Activated CD8-positive, alpha-beta T cell treated with anti-CD3 and anti-CD28 coated beads, Interleukin-2, amount 10 ng/mL, durations not matched to agents 7 days and 5 days (primary cell): Measurements from ENCODE around the gene FARSB. TPM values are rescaled to one million over a fixed set of nuclear protein-coding genes. Genes with fewer than 3 reads are reported as not detected.

Experiments
- ATAC-seq: fragments of 150-1000 bp; cut with Tn5 transposase; one replicate; pipeline ENCODE4 v1.10.0; 2021; ENCODE audit warnings: moderate library complexity
- CTCF ChIA-PET: fragments of 350-600 bp; sonication (Branson Sonifier 250); formaldehyde crosslinking; loops from one replicate; lab custom pipeline; 2021; ENCODE audit warnings: antibody characterized with exemption; lab: Charles Lee
- POLR2A ChIA-PET: fragments of 350-600 bp; sonication (Branson Sonifier 250); formaldehyde crosslinking; loops from one replicate; lab custom pipeline; 2021; ENCODE audit warnings: antibody characterized with exemption; lab: Charles Lee
- DNase-seq: peaks from one replicate; pipeline ENCODE4 v3.0.0-alpha.2; 2020
- H3K27ac Mint-ChIP-seq: one replicate; pipeline ENCODE4 v1.8.0; 2021; ENCODE audit warnings: mild to moderate bottlenecking, mixed read lengths
- H3K27me3 Mint-ChIP-seq: one replicate; pipeline ENCODE4 v1.8.0; 2021; ENCODE audit warnings: low read depth, mixed read lengths
- H3K36me3 Mint-ChIP-seq: one replicate; pipeline ENCODE4 v1.8.0; 2021; ENCODE audit warnings: low read depth, mixed read lengths
- H3K4me1 Mint-ChIP-seq: one replicate; pipeline ENCODE4 v1.8.0; 2021; ENCODE audit warnings: low read depth, mixed read lengths
- H3K4me3 Mint-ChIP-seq: one replicate; pipeline ENCODE4 v1.8.0; 2021; ENCODE audit warnings: mild to moderate bottlenecking, mixed read lengths
- H3K9me3 Mint-ChIP-seq: one replicate; pipeline ENCODE4 v1.8.0; 2022; ENCODE audit warnings: mixed read lengths; ENCODE audit not compliant: insufficient read depth
- total RNA-seq, 2 experiments: library from RNA; stranded (reverse); gene quantifications; one replicate each; pipeline ENCODE4 v1.2.3, GENCODE V29; 2021

The FARSB gene
- total RNA-seq, 2 experiments from 2014 or later, result 26.9 to 28.0 TPM

DNA sequence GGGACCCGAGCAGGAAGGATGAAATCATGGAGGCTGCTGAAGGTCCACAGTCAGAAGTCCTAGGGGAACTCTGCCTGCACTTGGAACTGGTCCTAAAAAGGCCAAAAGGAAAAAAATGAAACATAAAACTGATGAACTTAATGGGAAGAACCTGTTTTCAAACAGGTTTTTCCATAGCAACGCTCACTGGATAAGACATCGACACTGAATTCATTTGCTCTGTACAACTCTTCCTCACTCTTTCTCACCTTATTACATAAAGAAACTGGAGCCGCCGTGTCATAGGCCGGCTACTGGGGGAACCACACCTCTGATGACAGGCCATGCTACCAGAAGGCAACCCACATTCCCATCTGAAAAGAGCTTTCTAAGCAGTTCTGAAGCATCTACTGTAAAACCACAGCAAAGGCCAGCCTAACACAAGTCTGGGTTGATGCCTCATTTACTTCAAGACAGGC, 83.6 kb downstream of the FARSB start:
- Mint-ChIP-seq H3K4me1 (peaks cover 5% of the 10 kb centered on the region), H3K36me3 (peaks cover 27% of the 10 kb centered on the region), H3K4me3 (no peak overlapping the region), H3K27ac (no peak overlapping the region), H3K9me3 (no peaks in the 10 kb centered on the region), H3K27me3 (no peaks in the 10 kb centered on the region)
- POLR2A ChIA-PET, result no interaction called here
- CTCF ChIA-PET, result interaction anchor here (1.0 to 2.7 kb wide), 3 partner anchors 9 to 254 kb away, joined by 3 to 9 read pairs (median 4); no protein-coding TSS in a partner anchor
- ATAC-seq (no peak), DNase-seq (no peak)

DNA sequence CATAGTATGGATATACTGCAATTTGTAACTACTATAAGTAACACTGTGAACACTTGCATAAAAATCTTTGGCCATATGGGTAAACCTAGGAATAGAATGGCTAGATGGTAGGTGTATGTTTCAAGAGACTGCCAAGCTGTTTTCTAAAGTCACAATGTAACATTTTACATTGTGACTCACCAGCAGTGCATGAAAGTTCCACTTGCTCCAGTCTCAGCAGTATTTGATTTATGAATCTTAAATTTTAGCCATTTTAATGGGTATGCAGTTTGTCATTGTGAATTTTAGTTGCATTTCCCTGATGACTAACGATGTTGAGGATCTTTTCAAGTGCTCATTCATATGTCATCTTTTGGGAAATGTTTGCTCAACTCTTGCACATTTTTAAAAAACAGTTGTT, 86.1 kb downstream of the FARSB start:
- no peak for DNase-seq
- CTCF ChIA-PET, result interaction anchor here (1.1 to 2.0 kb wide), 3 partner anchors 8 to 252 kb away, joined by 3 to 15 read pairs (median 3); no protein-coding TSS in a partner anchor
- H3K4me1 Mint-ChIP-seq, result peaks cover 5% of the 10 kb centered on the region
- H3K36me3 Mint-ChIP-seq, result peaks cover 37% of the 10 kb centered on the region
- ATAC-seq, result no peak
- POLR2A ChIA-PET, result no interaction called here
- no peak overlapping the region for H3K27ac Mint-ChIP-seq
- no peaks in the 10 kb centered on the region for H3K9me3 Mint-ChIP-seq
- no peaks in the 10 kb centered on the region for H3K27me3 Mint-ChIP-seq
- H3K4me3 Mint-ChIP-seq, result no peak overlapping the region

DNA sequence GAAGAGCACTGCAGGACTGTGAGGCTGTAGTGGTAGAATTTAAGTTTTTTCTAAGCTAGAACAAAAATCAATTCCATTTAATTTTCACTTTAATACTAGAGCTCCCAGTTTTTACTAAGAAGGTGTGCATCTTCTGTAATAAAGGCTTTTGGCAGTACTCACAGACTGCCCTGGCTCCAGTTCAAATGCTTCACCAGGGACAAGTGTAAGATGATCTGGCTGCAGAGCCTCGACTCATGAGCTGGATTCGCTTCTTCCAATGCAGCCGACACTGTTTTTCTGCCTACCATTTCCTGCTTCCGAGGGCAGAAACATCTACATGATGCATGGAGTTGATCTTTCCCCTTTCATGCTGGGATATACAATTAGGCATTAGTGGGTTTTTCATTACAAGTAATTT, 87.0 kb downstream of the FARSB start:
- Mint-ChIP-seq H3K27me3 (no peaks in the 10 kb centered on the region), H3K9me3 (no peaks in the 10 kb centered on the region), H3K27ac (no peak overlapping the region), H3K4me1 (peaks cover 5% of the 10 kb centered on the region), H3K4me3 (no peak overlapping the region), H3K36me3 (peaks cover 36% of the 10 kb centered on the region)
- ChIA-PET POLR2A (no interaction called here), CTCF (interaction anchor here (1.1 to 1.5 kb wide), 2 partner anchors 10 to 251 kb away, joined by 3 read pairs; no protein-coding TSS in a partner anchor)
- no peak for DNase-seq
- ATAC-seq, result no peak

DNA sequence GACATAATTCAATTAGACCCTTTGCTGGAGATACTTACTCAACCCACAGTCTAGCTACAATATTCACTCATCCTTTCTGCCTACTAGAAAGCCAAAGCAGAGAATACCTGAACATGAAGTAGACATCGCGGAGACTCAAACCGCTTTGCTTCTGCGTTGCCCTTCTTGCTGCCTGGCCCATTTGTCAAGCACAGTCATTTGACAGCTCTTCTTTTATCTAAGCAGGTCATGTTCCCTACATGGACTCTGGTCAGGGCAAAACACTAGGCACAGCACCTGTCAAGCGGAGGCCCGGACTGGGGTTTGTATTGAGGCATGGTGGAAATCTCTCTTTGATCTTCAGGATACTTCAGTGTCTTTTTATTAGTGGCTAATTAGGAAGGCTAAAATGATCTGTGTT, 89.7 kb downstream of the FARSB start:
- ChIA-PET CTCF (interaction anchor here (1.8 kb wide), 1 partner anchor 248 kb away, joined by 5 read pairs; no protein-coding TSS in a partner anchor), POLR2A (no interaction called here)
- Mint-ChIP-seq H3K27ac (no peak overlapping the region), H3K36me3 (peaks cover 32% of the 10 kb centered on the region), H3K4me1 (no peaks in the 10 kb centered on the region), H3K27me3 (no peaks in the 10 kb centered on the region), H3K4me3 (no peak overlapping the region), H3K9me3 (no peaks in the 10 kb centered on the region)
- ATAC-seq (no peak), DNase-seq (no peak)

DNA sequence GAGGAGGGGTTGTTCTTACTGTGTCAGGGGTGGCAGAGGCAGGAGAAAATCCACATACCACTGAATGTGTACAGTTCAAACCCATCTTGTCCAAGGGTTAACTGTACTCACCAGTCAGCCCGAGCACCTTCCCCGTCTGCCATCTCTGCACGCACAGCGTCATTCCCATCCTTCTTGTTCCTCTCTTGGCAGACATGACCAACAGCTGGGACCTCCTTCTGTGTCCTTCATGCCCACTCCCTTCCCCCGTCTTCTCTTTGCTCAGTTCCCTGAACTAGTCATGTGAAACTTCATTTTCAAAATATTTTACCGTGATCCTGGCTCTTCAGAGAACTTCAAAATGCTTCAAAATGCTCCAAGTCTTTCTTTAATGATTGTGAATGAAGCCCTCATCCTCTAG, 92.0 kb downstream of the FARSB start:
- Mint-ChIP-seq H3K4me1 (no peaks in the 10 kb centered on the region), H3K27me3 (no peaks in the 10 kb centered on the region), H3K27ac (no peak overlapping the region), H3K9me3 (no peaks in the 10 kb centered on the region), H3K4me3 (no peak overlapping the region), H3K36me3 (peaks cover 23% of the 10 kb centered on the region)
- ChIA-PET CTCF (no interaction called here), POLR2A (no interaction called here)
- ATAC-seq (no peak), DNase-seq (no peak)

DNA sequence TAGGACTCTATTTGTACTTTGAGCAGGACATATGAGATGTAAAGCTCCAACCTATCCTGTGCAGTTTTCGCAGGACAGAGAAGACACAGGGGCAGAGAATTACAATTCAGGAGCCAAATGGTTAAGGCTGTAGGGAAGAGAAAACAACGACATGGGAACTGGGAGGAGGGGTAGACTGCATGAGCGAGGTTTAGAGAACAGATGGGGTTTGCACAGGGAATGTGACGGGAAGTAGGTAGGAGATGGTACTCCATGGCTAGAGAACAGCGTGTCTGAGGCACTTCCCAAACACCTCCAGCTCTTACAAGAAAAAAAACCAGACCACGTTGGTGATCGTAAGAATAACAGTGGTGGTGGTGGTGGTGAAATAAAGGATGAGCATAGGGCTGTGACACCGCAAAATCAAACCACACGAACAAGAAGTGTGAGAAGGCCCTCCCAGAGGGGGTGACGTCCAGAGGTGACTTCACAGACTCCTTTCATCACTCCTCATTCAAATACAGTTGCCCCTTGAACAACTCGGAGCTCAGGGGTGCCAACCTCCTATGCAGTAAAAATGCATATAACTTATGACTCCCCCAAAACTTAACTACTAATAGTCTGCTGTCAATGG, 92.7 kb downstream of the FARSB start:
- Mint-ChIP-seq H3K36me3 (peaks cover 22% of the 10 kb centered on the region), H3K4me1 (no peaks in the 10 kb centered on the region), H3K9me3 (no peaks in the 10 kb centered on the region), H3K4me3 (no peak overlapping the region), H3K27ac (no peak overlapping the region), H3K27me3 (no peaks in the 10 kb centered on the region)
- POLR2A ChIA-PET, result no interaction called here
- DNase-seq, result no peak
- ATAC-seq, result no peak
- CTCF ChIA-PET, result interaction anchor here (1.5 kb wide), 1 partner anchor 31 kb away, joined by 4 read pairs; no protein-coding TSS in a partner anchor

DNA sequence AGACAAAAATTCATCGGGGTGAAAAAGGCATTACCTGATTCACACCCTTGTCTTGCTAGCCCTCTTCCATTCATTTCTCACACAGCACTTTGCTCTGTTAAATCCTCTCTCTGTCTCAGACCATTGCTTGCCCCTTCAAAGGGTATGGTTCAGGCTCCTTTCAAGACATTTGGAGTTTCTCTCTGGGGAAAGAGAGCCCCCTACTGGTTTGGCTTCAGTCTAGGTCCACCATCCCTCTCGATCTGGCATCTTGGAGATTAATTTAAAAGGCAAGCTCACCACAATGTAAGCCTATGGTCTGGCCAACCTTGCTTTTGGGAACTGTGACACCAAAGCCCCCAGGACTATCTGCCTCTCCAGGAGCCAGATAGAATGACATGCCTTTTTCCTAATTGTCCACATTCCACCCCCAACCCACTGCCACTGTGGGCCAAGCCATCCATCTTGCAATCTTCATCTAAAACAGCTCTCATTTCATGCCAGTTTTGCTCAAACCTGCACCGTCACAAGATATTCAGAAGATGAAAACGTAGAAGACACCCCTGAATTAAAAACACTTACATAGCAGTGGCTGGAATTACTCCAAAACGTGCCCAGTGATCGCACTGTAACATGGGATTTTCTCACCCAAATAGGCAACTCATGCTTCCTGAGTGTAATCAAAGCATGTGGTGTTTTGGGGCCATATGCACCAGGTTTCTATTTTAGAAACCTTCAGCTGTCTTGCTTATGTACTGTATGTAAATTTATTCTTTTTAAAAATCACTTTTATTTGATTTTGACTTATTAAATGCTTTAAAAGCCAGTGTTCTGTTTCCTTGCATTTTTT, 93.9 kb downstream of the FARSB start:
- Mint-ChIP-seq H3K27ac (no peak overlapping the region), H3K36me3 (peaks cover 15% of the 10 kb centered on the region), H3K9me3 (no peaks in the 10 kb centered on the region), H3K27me3 (no peaks in the 10 kb centered on the region), H3K4me1 (no peaks in the 10 kb centered on the region), H3K4me3 (no peak overlapping the region)
- POLR2A ChIA-PET, result interaction anchor here (0.8 kb wide), 1 partner anchor 111 kb away, joined by 3 read pairs; no protein-coding TSS in a partner anchor
- CTCF ChIA-PET, result interaction anchor here (0.6 to 2.3 kb wide), 20 partner anchors 9 to 1128 kb away, joined by 3 to 32 read pairs (median 3); a partner anchor contains a TSS
- peak; percentile 63 for ATAC-seq
- DNase-seq, result peak; percentile 47

DNA sequence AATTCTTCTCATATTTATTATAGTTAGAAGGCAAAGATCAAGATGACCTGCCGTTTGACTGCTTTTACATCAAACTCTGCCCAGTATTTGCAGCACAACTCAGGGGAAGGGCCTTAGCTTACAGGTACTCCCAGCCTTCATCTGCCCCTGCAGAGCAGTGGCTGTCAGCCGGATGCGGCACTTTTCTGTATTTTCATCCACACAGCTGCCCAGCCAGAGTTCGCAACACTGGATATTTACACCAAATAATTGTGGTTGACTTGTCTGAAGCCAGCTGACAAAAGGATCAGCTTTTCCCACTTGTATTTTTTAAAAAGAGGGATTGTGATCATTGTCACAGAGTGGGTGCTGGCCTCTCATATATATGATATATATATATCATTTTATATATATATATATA, 94.7 kb downstream of the FARSB start:
- Mint-ChIP-seq H3K36me3 (peaks cover 6% of the 10 kb centered on the region), H3K4me1 (no peaks in the 10 kb centered on the region), H3K4me3 (no peak overlapping the region), H3K9me3 (no peaks in the 10 kb centered on the region), H3K27me3 (no peaks in the 10 kb centered on the region), H3K27ac (no peak overlapping the region)
- ATAC-seq (no peak), DNase-seq (no peak)
- ChIA-PET POLR2A (no interaction called here), CTCF (interaction anchor here (0.6 to 2.3 kb wide), 7 partner anchors 10 to 502 kb away, joined by 3 to 32 read pairs (median 6); no protein-coding TSS in a partner anchor)

DNA sequence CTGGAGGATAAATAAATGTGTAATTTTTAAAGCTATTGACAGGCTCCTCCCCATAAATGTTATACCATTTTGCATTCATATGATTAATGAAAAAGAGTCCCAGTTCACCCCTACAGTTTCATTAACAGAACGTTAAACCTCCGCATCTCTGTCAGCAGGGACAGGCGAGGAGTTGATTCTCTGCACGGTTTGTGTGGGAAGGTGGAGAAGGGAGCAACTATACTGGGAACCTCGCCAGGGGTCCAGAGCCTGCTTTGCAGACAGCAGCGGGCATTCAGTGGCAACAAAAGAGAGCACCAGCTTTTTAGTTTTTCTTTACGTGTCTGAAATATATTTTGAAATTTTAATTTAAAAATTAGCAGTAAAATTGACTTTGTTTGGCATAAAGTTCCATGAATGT, 101.4 kb downstream of the FARSB start:
- DNase-seq (no peak), ATAC-seq (no peak)
- ChIA-PET POLR2A (no interaction called here), CTCF (no interaction called here)
- H3K36me3 Mint-ChIP-seq, result no peaks in the 10 kb centered on the region
- peaks cover 21% of the 10 kb centered on the region for H3K27me3 Mint-ChIP-seq
- no peak overlapping the region for H3K4me3 Mint-ChIP-seq
- H3K4me1 Mint-ChIP-seq, result no peaks in the 10 kb centered on the region
- no peak overlapping the region for H3K27ac Mint-ChIP-seq
- H3K9me3 Mint-ChIP-seq, result no peaks in the 10 kb centered on the region

DNA sequence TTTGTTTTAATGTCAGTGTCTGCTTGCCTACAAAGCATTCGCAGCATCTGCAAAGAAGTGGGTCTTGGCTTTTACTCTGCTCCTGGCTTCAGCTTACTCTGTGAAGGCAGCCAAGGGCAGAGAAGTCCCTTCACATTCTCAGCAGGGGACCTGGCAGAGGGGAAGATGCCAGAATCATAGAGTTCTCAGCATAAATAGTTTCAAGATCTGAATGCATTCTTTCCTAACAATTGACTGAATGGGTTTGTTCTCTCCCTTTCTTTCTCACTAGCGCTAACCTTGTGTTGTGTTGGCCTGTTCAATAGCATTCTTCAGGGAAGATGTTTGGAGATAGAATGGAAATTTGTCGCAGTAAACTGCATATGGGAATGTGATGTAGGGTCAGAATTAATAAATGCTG, 106.9 kb downstream of the FARSB start:
- Mint-ChIP-seq H3K4me1 (no peaks in the 10 kb centered on the region), H3K27ac (no peak overlapping the region), H3K27me3 (peaks cover 23% of the 10 kb centered on the region), H3K36me3 (no peaks in the 10 kb centered on the region), H3K9me3 (no peaks in the 10 kb centered on the region), H3K4me3 (no peak overlapping the region)
- DNase-seq (no peak), ATAC-seq (no peak)
- POLR2A ChIA-PET, result no interaction called here
- CTCF ChIA-PET, result no interaction called here

DNA sequence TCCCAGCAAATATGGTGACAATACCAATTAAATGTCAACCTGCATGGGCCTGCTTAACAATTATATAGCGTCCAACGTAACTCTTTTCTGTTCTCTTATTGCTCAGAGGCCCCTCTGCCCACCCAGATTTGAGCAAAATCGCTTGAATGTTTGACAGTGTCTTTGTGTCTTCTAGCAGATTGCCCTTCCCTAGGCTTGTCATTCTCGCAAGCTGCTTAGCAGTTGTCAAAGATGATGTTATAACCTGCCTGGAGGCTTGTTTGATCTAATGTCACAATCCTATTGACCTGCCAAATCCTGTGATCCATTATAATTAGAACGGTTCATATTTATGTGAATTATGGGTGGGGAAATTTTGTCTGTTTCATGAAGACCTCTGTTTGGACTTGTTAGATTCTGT, 108.8 kb downstream of the FARSB start:
- Mint-ChIP-seq H3K27ac (no peak overlapping the region), H3K9me3 (no peaks in the 10 kb centered on the region), H3K36me3 (no peaks in the 10 kb centered on the region), H3K4me3 (no peak overlapping the region), H3K4me1 (no peaks in the 10 kb centered on the region), H3K27me3 (peaks cover 13% of the 10 kb centered on the region)
- ChIA-PET POLR2A (no interaction called here), CTCF (no interaction called here)
- ATAC-seq, result no peak
- DNase-seq, result no peak
